Measurements from ENCODE around the gene TREML4.

TREML4 gene

DNA sequence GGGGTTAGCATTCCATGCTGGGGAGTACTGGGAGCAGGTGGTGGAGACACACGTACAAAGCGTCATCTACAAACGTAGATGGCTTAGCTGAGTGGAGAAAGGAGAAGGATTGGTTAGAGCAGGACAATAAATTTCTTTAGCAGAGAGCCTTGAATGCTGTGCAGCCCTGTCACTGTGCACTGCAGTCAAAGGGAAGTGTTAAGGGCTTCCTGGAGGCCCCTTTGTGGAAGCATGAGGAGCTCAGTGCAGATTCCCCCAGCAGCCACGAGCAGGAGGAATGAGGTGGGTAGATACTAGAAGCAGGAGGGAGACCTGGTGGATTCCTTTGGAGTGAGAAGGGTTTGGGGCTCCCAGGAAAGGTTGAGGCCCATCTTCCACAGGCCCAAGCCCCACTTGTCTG is 6.1 kb upstream of the TREML4 start:
- TF ChIP-seq ZNF707 (tag by site-specific recombination; IDR thresholded peaks at IDR 0.05), result no peak
- TF ChIP-seq SCRT2 (tag by site-specific recombination; IDR thresholded peaks at IDR 0.05), result no peak
- TF ChIP-seq ZNF514 (tag by site-specific recombination; IDR thresholded peaks at IDR 0.05), result no peak
- TF ChIP-seq ZNF549 (tag by site-specific recombination; IDR thresholded peaks at IDR 0.05), result no peak
- no peak for TF ChIP-seq ZBTB20 (tag by site-specific recombination; IDR thresholded peaks at IDR 0.05)
- no peak for TF ChIP-seq ZNF791 (tag by site-specific recombination; IDR thresholded peaks at IDR 0.05)
- TF ChIP-seq, protein P1, sequence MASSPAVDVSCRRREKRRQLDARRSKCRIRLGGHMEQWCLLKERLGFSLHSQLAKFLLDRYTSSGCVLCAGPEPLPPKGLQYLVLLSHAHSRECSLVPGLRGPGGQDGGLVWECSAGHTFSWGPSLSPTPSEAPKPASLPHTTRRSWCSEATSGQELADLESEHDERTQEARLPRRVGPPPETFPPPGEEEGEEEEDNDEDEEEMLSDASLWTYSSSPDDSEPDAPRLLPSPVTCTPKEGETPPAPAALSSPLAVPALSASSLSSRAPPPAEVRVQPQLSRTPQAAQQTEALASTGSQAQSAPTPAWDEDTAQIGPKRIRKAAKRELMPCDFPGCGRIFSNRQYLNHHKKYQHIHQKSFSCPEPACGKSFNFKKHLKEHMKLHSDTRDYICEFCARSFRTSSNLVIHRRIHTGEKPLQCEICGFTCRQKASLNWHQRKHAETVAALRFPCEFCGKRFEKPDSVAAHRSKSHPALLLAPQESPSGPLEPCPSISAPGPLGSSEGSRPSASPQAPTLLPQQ (tag by site-specific recombination; IDR thresholded peaks at IDR 0.05), result no peak
- no peak for TF ChIP-seq ZNF768 (tag by site-specific recombination; IDR thresholded peaks at IDR 0.05)
- ChIA-PET POLR2A (no interaction called here), CTCF (interaction anchor here (1.3 kb wide), 1 partner anchor 13 kb away, joined by 3 read pairs; no protein-coding TSS in a partner anchor)
- Histone ChIP-seq H3K27ac (ENCODE audit: extremely low read depth, low read depth, low read length) (no peak overlapping the region), H3K36me3 (ENCODE audit: control insufficient read depth in 2 of 2, insufficient read depth in 1 of 2, low read length in 2 of 2) (no peaks in the 10 kb centered on the region), H3K4me3 (ENCODE audit: low read depth, low read length) (no peak overlapping the region), H3K4me1 (ENCODE audit: control insufficient read depth, insufficient read depth, low read length) (0 out of 2 replicates have a peak, but pooled peaks cover 2% of the 10 kb centered on the region), H3K9me3 (ENCODE audit: control insufficient read depth, insufficient read depth, low read depth, low read length) (no peaks in the 10 kb centered on the region; the same call in 1 of the 2 replicates)

GRCh38 chr6:41222513-41222912 is 5.6 kb upstream of the TREML4 start:
- ChIA-PET CTCF (no interaction called here), POLR2A (no interaction called here)
- H3K9me3 ChIP-seq (ENCODE audit: control insufficient read depth, insufficient read depth, low read depth, low read length), result no peaks in the 10 kb centered on the region; the same call in 1 of the 2 replicates
- peaks cover 5% of the 10 kb centered on the region; the same call in 1 of the 2 replicates for H3K4me1 ChIP-seq (ENCODE audit: control insufficient read depth, insufficient read depth, low read length)
- H3K36me3 ChIP-seq (ENCODE audit: control insufficient read depth in 2 of 2, insufficient read depth in 1 of 2, low read length in 2 of 2), result no peaks in the 10 kb centered on the region
- H3K27ac ChIP-seq (ENCODE audit: extremely low read depth, low read depth, low read length), result no peak overlapping the region
- TF ChIP-seq OSR2 (tag by site-specific recombination; IDR thresholded peaks at IDR 0.05) (no peak), ZNF707 (tag by site-specific recombination; IDR thresholded peaks at IDR 0.05) (no peak), ZNF24 (tag by site-specific recombination; IDR thresholded peaks at IDR 0.05) (no peak), ZNF670 (tag by site-specific recombination; IDR thresholded peaks at IDR 0.05; ENCODE audit: low read depth) (no peak)
- H3K4me3 ChIP-seq (ENCODE audit: low read depth, low read length), result no peak overlapping the region

GRCh38 chr6:41224800-41225199 is 3.3 kb upstream of the TREML4 start:
- TF ChIP-seq ZNF837 (tag by site-specific recombination; IDR thresholded peaks at IDR 0.05) (no peak), ZNF132 (tag by site-specific recombination; IDR thresholded peaks at IDR 0.05; ENCODE audit: borderline replicate concordance) (no peak), ZNF292 (tag by site-specific recombination; IDR thresholded peaks at IDR 0.05; ENCODE audit: borderline replicate concordance, low read depth) (no peak), ZNF214 (tag by site-specific recombination; IDR thresholded peaks at IDR 0.05; ENCODE audit: borderline replicate concordance) (no peak), SP2 (tag by site-specific recombination; IDR thresholded peaks at IDR 0.05) (no peak), ZNF202 (tag by site-specific recombination; IDR thresholded peaks at IDR 0.05; ENCODE audit: borderline replicate concordance) (no peak), ZNF404 (tag by site-specific recombination; IDR thresholded peaks at IDR 0.05) (no peak), SP7 (tag by site-specific recombination; IDR thresholded peaks at IDR 0.05) (no peak), ZBTB7A (tag by site-specific recombination; IDR thresholded peaks at IDR 0.05; ENCODE audit: low read depth) (no peak), ZNF624 (tag by site-specific recombination; IDR thresholded peaks at IDR 0.05) (no peak), ZNF521 (tag by site-specific recombination; IDR thresholded peaks at IDR 0.05) (no peak), ZNF302 (tag by site-specific recombination; IDR thresholded peaks at IDR 0.05; ENCODE audit: low read depth) (no peak), ZSCAN4 (tag by site-specific recombination; IDR thresholded peaks at IDR 0.05) (no peak), ZNF629 (tag by site-specific recombination; IDR thresholded peaks at IDR 0.05) (no peak), ZNF280D (tag by site-specific recombination; IDR thresholded peaks at IDR 0.05) (no peak), SCRT2 (tag by site-specific recombination; IDR thresholded peaks at IDR 0.05) (no peak), ZFHX2 (tag by site-specific recombination; conservative IDR thresholded peaks at IDR 0.05) (no peak), ZNF473 (tag by site-specific recombination; IDR thresholded peaks at IDR 0.05) (no peak), ZNF501 (tag by site-specific recombination; IDR thresholded peaks at IDR 0.05) (no peak)
- Histone ChIP-seq H3K4me3 (ENCODE audit: low read depth, low read length) (no peak overlapping the region), H3K36me3 (ENCODE audit: control insufficient read depth in 2 of 2, insufficient read depth in 1 of 2, low read length in 2 of 2) (no peaks in the 10 kb centered on the region), H3K4me1 (ENCODE audit: control insufficient read depth, insufficient read depth, low read length) (peaks cover 5% of the 10 kb centered on the region; the same call in 1 of the 2 replicates), H3K27ac (ENCODE audit: extremely low read depth, low read depth, low read length) (no peak overlapping the region), H3K9me3 (ENCODE audit: control insufficient read depth, insufficient read depth, low read depth, low read length) (no peaks in the 10 kb centered on the region)
- CTCF ChIA-PET, result no interaction called here
- POLR2A ChIA-PET, result interaction anchor here (0.6 kb wide), 1 partner anchor 1193 kb away, joined by 3 read pairs; no protein-coding TSS in a partner anchor
